ENCODE measurements around the gene AVEN. TPM values are rescaled to one million over a fixed set of nuclear protein-coding genes. Genes with fewer than 3 reads are reported as not detected.

AVEN gene
- polyA plus RNA-seq, 3 donors, result 2.3 to 4.8 (median 3.4) TPM

GRCh38 chr15:33959844-33960548 lies 79.0 kb downstream of the AVEN start:
- H3K4me2 ChIP-seq (replicated peaks; ENCODE audit: extremely low read depth, low read length, poor library complexity, severe bottlenecking), result no peak overlapping the region
- no peak overlapping the region for H3K4me3 Mint-ChIP-seq
- H4K20me1 ChIP-seq (ENCODE audit: insufficient read depth, low read length), result no peaks in the 10 kb centered on the region
- no peaks in the 10 kb centered on the region for H3K4me1 ChIP-seq (ENCODE audit: control insufficient read depth in 1 of 2, insufficient read depth in 2 of 2, low read length in 2 of 2)
- no CpG with 5 or more reads among the region's 7 CpGs for WGBS (ENCODE audit: insufficient coverage)
- H3K9ac ChIP-seq (ENCODE audit: insufficient read depth, low read length, poor library complexity, severe bottlenecking), result no peak overlapping the region
- H3K36me3 Mint-ChIP-seq, result no peaks in the 10 kb centered on the region
- H3K79me2 ChIP-seq (ENCODE audit: insufficient read depth, low read length), result no peaks in the 10 kb centered on the region
- no peak overlapping the region for H3K27ac ChIP-seq (ENCODE audit: low read depth in 1 of 2, low read length in 2 of 2)
- no peak for TF ChIP-seq CTCF (IDR thresholded peaks at IDR 0.05)
- intact Hi-C loops (cut with micrococcal nuclease), result no loop called here
- peaks cover 4% of the 10 kb centered on the region for H3K4me1 Mint-ChIP-seq
- no peak overlapping the region for H3K27ac Mint-ChIP-seq
- H3K9me3 ChIP-seq (replicated peaks in 1 of 2; ENCODE audit: control insufficient read depth in 1 of 2, insufficient read depth in 1 of 2, low read length in 2 of 2), result no peaks in the 10 kb centered on the region
- no peak overlapping the region for H3K4me3 ChIP-seq (replicated peaks in 1 of 3; ENCODE audit: low read depth in 2 of 3, low read length in 3 of 3)
- H3K27me3 Mint-ChIP-seq (ENCODE audit: low read depth in 3 of 3), result peaks cover 0 to 3% (median 0%) of the 10 kb centered on the region in 3 donors
- peak in 1 of 3 donors; percentile 7 for DNase-seq
- no peak overlapping the region for H2AFZ ChIP-seq (ENCODE audit: insufficient read depth, low read depth, low read length, poor library complexity, severe bottlenecking)
- no peaks in the 10 kb centered on the region for H3K9me3 Mint-ChIP-seq
- H3K36me3 ChIP-seq (replicated peaks in 1 of 2; ENCODE audit: control insufficient read depth in 1 of 2, insufficient read depth in 2 of 2, low read length in 2 of 2), result no peaks in the 10 kb centered on the region
- no peaks in the 10 kb centered on the region for H3K27me3 ChIP-seq (ENCODE audit: control insufficient read depth in 2 of 2, insufficient read depth in 2 of 2, low read length in 2 of 2)

- Histone ChIP-seq H3K79me2 (ENCODE audit: insufficient read depth, low read length) (no peaks in the 10 kb centered on the region), H3K4me2 (replicated peaks; ENCODE audit: extremely low read depth, low read length, poor library complexity, severe bottlenecking) (no peak overlapping the region), H3K4me3 (replicated peaks in 1 of 3; ENCODE audit: low read depth in 2 of 3, low read length in 3 of 3) (no peak overlapping the region), H3K27ac (ENCODE audit: low read depth in 1 of 2, low read length in 2 of 2) (no peak overlapping the region), H3K36me3 (replicated peaks in 1 of 2; ENCODE audit: control insufficient read depth in 1 of 2, insufficient read depth in 2 of 2, low read length in 2 of 2) (no peaks in the 10 kb centered on the region), H4K20me1 (ENCODE audit: insufficient read depth, low read length) (no peaks in the 10 kb centered on the region), H3K4me1 (ENCODE audit: control insufficient read depth in 1 of 2, insufficient read depth in 2 of 2, low read length in 2 of 2) (no peaks in the 10 kb centered on the region), H3K9ac (ENCODE audit: insufficient read depth, low read length, poor library complexity, severe bottlenecking) (no peak overlapping the region), H3K27me3 (ENCODE audit: control insufficient read depth in 2 of 2, insufficient read depth in 2 of 2, low read length in 2 of 2) (no peaks in the 10 kb centered on the region), H3K9me3 (replicated peaks in 1 of 2; ENCODE audit: control insufficient read depth in 1 of 2, insufficient read depth in 1 of 2, low read length in 2 of 2) (no peaks in the 10 kb centered on the region), H2AFZ (ENCODE audit: insufficient read depth, low read depth, low read length, poor library complexity, severe bottlenecking) (no peak overlapping the region)
- Mint-ChIP-seq H3K27me3 (ENCODE audit: low read depth in 3 of 3) (peaks cover 0 to 3% (median 0%) of the 10 kb centered on the region in 3 donors), H3K4me1 (peaks cover 2% of the 10 kb centered on the region), H3K9me3 (peaks cover 0 to 4% (median 3%) of the 10 kb centered on the region in 7 donors), H3K27ac (peak overlapping the region in 1 of 7 donors; percentile 18), H3K4me3 (no peak overlapping the region), H3K36me3 (no peaks in the 10 kb centered on the region)
- WGBS (ENCODE audit: insufficient coverage), result no CpG with 5 or more reads among the region's 1 CpG
- no peak for TF ChIP-seq CTCF (IDR thresholded peaks at IDR 0.05)
- no peak for DNase-seq
- intact Hi-C loops (cut with micrococcal nuclease), result no loop called here
These were observed 82.6 kb downstream of the AVEN start for GRCh38 chr15:33956397-33956796.
